Activated CD8-positive, alpha-beta memory T cell treated with anti-CD3 and anti-CD28 coated beads, Interleukin-2, amount 50 U/mL, for 4 hours (primary cell): ENCODE results near the gene EGFR.

Source experiments
- DNase-seq: peaks from one replicate; pipeline ENCODE4 v3.0.0-alpha.2; 2020

Gene EGFR

DNA sequence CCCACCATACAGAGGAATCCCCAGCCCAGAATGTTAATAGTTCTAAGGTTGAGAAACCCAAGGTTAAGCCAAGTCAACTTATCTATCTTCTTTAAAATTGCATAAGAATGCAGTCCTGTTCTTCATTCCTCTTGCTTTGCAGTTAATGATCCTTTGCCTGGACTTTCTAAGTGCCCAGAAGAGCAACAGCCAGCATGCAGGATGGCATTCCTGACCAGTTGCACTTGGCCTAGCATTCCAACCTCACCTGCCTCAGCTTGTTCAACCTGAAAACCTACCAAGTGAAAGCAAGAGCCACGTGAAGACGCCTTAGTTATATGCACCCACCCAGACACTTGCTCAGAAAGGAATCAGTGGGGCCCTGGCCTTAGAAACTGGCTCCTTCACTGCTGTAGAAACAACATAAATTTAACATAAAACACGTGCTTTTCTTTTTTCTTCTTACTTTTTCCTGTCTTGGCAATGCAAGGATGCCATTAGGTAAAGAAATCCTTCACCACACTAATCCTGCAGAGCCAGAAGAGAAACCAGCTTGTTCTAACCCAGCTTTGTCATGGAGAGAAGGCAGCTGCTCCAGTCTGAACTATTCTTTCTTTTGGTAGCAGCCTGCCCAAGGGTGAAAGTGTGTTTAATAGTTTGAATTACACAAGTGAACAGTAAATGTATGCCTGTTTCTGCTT is 25.0 kb downstream of the EGFR start:
- DNase-seq: no peak

DNA sequence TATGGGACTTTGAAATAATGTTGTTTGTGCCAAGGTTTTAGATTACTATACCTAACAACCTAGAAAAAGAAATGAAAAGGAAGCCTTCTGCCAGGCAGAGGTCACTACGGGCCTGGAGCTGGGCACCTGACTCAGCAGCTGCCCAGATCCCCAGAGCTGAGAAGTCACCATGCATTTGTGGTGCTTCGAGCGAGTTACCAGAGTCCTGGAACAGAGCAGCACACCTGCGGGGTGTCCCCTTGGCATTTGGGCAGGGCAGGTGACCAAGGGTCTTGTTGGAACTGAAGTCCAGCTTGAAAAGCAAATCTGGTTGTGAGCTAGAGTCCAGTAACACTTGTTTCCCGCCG is 25.5 kb downstream of the EGFR start:
- no peak for DNase-seq

DNA sequence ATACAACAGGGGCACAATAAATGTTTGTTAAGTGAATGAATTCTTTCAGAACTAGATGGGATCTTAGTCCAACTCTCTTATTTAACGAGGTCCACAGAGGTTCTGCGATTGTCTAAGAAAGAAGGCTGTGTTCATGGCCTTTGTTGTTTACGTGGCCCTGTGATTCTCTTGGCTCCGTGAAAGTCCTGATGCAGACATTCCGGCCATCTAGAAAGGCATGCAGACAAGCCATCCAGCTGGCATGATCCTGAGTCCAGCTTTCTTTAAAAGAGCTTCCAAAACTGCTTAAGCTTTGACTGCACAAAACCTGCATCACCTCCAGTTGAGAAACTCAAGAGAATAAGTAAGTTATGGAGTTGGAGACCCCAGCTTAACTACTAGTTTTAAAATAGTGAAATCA is 26.0 kb downstream of the EGFR start:
- no peak for DNase-seq

- DNase-seq: no peak
These were observed 27.9 kb downstream of the EGFR start for GRCh38 chr7:55046582-55047342.

- DNase-seq: no peak
These were observed 29.5 kb downstream of the EGFR start for GRCh38 chr7:55048221-55048859.

- DNase-seq: no peak
These were observed 31.5 kb downstream of the EGFR start for GRCh38 chr7:55050281-55050680.

- DNase-seq: no peak
These were observed 33.3 kb downstream of the EGFR start for GRCh38 chr7:55052081-55052480.

- no peak for DNase-seq
These were observed 34.1 kb downstream of the EGFR start for GRCh38 chr7:55052741-55053427.

GRCh38 chr7:55053651-55054571 is 35.1 kb downstream of the EGFR start:
- no peak for DNase-seq

- no peak for DNase-seq
These were observed 35.9 kb downstream of the EGFR start for GRCh38 chr7:55054758-55055157.

- DNase-seq: no peak
These were observed 36.7 kb downstream of the EGFR start for GRCh38 chr7:55055479-55055878.

GRCh38 chr7:55056068-55056467 is 37.3 kb downstream of the EGFR start:
- no peak for DNase-seq

GRCh38 chr7:55056577-55057480 is 38.0 kb downstream of the EGFR start:
- no peak for DNase-seq

DNA sequence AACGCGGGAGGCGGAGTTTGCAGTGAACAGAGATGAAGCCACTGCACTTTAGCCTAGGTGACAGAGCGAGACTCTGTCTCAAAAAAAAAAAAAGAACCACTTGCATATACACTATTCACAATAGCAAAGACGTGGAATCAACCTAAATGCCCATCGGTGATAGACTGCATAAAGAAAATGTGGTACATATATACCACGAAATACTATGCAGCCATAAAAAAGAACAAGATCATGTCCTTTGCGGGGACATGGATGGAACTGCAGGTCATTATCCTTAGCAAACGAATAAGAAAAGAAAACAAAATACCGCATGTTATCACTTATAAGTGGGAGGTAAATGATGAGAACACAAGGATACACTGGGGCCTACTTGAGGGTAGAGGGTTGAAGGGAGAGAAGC is 39.5 kb downstream of the EGFR start:
- DNase-seq: no peak

GRCh38 chr7:55059021-55059420 is 40.2 kb downstream of the EGFR start:
- DNase-seq: no peak

DNA sequence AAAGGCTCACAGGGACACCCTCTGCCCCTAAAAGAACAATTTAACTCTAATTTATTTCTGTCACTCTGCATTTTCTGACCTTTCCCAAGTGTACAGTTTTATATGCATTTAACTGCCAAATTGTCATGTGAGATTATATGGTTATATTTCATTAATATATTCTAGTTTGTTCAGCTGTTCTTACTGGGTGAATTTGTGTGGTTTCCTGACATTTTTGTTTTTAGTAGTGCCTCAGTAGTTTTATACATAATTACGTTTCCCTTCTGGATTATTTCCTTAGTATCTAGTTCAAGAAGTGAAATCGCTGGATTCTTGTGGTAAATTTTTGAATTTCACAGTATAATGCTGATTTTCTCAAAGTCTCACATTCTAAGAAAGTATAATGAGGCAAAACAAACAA is 41.3 kb downstream of the EGFR start:
- no peak for DNase-seq

GRCh38 chr7:55060636-55061022 is 41.8 kb downstream of the EGFR start:
- DNase-seq: no peak

DNA sequence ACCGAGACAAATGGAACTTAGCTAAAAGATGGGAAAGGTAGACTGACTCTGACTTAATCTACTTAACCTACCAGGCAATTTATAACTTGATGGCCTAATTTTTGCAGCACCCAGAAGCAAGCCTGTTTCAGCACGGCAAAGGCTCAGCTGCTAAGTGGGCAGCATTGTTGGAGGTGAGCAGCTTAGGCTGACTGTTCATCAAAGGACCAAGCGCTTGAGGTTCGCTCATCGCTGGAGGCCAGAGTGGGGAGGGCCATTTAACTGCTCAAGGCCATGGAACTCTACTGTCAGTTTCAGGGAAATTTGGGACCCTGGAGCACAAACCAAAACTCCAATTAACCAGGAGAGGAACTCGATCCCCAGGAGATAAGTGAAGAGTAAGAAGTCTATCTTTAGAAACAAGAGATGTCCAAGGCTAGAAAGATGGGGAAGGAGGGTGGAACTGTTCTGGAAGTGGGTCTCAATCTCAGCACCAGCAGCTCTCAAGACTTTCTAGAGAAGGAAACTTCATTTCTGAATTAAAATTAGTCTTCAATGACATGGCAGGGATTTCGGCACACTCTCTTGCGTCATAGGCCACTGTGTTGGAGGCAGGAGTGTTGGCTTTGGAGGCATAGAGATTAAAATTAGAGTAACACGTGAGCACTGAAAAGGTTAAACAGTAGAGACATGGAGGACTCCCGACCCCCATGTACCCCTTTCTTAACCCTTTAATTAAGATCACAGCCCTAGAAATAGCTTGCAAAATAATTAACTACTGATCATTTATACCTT is 43.1 kb downstream of the EGFR start:
- DNase-seq: no peak

DNA sequence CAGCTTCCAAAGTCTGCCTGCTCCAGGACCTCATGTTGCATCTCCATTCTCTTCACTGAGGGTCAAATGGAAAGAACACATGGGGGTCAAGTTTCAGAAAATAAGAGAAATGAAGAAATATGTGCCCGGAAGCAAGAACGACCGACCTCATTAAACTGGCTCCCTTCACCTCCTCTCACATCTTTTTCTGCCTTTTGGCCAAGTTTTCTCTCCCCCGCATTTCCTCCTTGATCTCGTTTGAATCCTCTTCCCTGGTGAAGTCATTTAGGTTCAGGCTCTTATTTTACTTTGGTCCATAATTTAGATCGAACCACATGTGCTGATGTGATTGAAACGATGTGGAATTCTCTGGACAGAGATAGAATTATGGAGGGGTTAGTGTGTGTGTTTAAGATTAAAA is 44.2 kb downstream of the EGFR start:
- no peak for DNase-seq

DNA sequence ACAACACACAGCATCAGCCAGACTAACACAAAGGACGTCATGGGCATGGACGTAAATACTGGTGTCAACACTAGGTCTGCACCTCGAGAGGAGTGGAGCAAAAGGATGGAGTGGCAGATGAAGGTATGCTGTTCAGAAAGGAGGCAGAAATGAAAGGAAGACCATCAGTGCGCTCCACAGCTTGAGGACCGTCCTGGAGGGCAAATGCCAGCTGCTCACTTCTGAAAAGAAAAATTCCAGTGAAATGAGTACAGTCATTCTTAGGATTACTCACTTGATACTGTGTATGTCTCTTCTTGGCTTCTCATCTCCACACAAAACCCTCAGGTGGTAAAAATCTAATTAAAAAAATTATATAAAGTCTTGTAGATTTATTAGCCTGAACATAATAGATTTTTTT is 44.8 kb downstream of the EGFR start:
- DNase-seq: no peak

DNA sequence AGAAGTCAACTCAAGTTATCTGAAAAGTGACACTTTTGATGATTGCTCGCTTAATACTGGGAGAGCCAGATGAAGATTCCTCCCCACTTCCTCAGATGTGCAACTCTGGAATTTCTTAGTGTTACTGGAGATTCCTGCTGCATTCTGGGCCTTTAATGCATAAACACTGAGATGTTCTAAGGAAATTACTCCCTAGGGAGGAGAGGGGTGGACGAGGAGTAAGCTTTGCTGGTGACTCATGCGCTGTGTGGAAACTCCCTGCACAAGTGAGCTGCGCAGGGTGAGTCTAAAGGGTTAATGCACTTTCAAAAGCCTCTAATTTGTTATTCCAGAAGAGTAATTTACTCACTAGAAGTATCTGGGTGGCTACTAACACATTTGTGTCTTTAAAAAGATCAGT is 46.3 kb downstream of the EGFR start:
- no peak for DNase-seq
